ELR (cell line): Measurements from ENCODE around the gene EML6.

Source experiments
- DNase-seq: peaks from one replicate; pipeline ENCODE4 v3.0.0-alpha.2; 2015; ENCODE audit warnings: low read depth

Gene EML6

GRCh38 chr2:54708584-54709335, 14.7 kb upstream of the EML6 start:
- no peak for DNase-seq

- no peak for DNase-seq
These were observed 14.1 kb upstream of the EML6 start for GRCh38 chr2:54709336-54709809.

GRCh38 chr2:54710216-54710615, 13.2 kb upstream of the EML6 start:
- DNase-seq, result no peak

- no peak for DNase-seq
These were observed 10.9 kb upstream of the EML6 start for GRCh38 chr2:54712516-54712915.

GRCh38 chr2:54714996-54715395, 8.5 kb upstream of the EML6 start:
- no peak for DNase-seq

GRCh38 chr2:54716375-54716774, 7.1 kb upstream of the EML6 start:
- DNase-seq, result no peak

- DNase-seq, result no peak
These were observed 2.9 kb upstream of the EML6 start for GRCh38 chr2:54720563-54720962.

GRCh38 chr2:54722641-54723040, 821 bp upstream of the EML6 start:
- DNase-seq, result peak; percentile 65

GRCh38 chr2:54723996-54724559, 616 bp downstream of the EML6 start:
- peak; percentile 58 for DNase-seq

GRCh38 chr2:54724560-54725342, 1.3 kb downstream of the EML6 start:
- DNase-seq, result peak; percentile 37

GRCh38 chr2:54725343-54726099, 2.1 kb downstream of the EML6 start:
- DNase-seq, result no peak

- DNase-seq, result no peak
These were observed 3.0 kb downstream of the EML6 start for GRCh38 chr2:54726431-54726830.

- DNase-seq, result no peak
These were observed 3.5 kb downstream of the EML6 start for GRCh38 chr2:54726940-54727339.

- peak; percentile 95 for DNase-seq
These were observed 5.2 kb downstream of the EML6 start for GRCh38 chr2:54728669-54729120.

- DNase-seq, result no peak
These were observed 12.2 kb downstream of the EML6 start for GRCh38 chr2:54735636-54736035.

GRCh38 chr2:54738281-54738680, 14.8 kb downstream of the EML6 start:
- DNase-seq, result no peak

- no peak for DNase-seq
These were observed 16.9 kb downstream of the EML6 start for GRCh38 chr2:54740333-54740732.

GRCh38 chr2:54741250-54741649, 17.8 kb downstream of the EML6 start:
- peak; percentile 29 for DNase-seq

GRCh38 chr2:54750040-54750439, 26.6 kb downstream of the EML6 start:
- peak; percentile 15 for DNase-seq

GRCh38 chr2:54752439-54752838, 29.0 kb downstream of the EML6 start:
- DNase-seq, result no peak

- no peak for DNase-seq
These were observed 32.3 kb downstream of the EML6 start for GRCh38 chr2:54755641-54756326.

- peak; percentile 77 for DNase-seq
These were observed 34.0 kb downstream of the EML6 start for GRCh38 chr2:54757500-54757899.
